HepG2 (cell line): ENCODE measurements around the gene MGAT5. TPM values are rescaled to one million over a fixed set of nuclear protein-coding genes. Genes with fewer than 3 reads are reported as not detected.

Experiments
- BCL6 ChIP-seq: IDR thresholded peaks from 2 replicates; pipeline ENCODE4 v1.6.1; 2016; ENCODE audit warnings: missing genetic modification reagents, missing compliant biosample characterization
- HNF4G ChIP-seq, 2 experiments: sonication (generic) in 1 of 2; formaldehyde crosslinking in 1 of 2; IDR thresholded peaks; 2 replicates each; pipeline versions ENCODE4 v1.4.0 to v1.6.1; 2011 to 2020; ENCODE audit warnings: borderline replicate concordance in 2 of 2, low read depth in 2 of 2, mild to moderate bottlenecking in 2 of 2, low read length in 1 of 2, missing genetic modification reagents in 1 of 2, moderate library complexity in 1 of 2
- ISL2 ChIP-seq: sonication (generic); formaldehyde crosslinking; IDR thresholded peaks from 2 replicates; pipeline ENCODE4 v1.5.0; 2020; ENCODE audit warnings: missing genetic modification reagents
- KDM5B ChIP-seq: sonication (generic); formaldehyde crosslinking; IDR thresholded peaks from 2 replicates; pipeline ENCODE4 v1.4.0; 2020; ENCODE audit warnings: missing genetic modification reagents, mild to moderate bottlenecking, borderline replicate concordance
- NONO ChIP-seq, 2 experiments: fragments of 450-650 bp in 1 of 2; sonication (generic) in 1 of 2; formaldehyde crosslinking in 1 of 2; IDR thresholded peaks in 1 of 2; conservative IDR thresholded peaks in 1 of 2; 2 replicates each; pipeline versions ENCODE4 v1.6.1 to v1.8.0; 2017 to 2022; ENCODE audit warnings: mild to moderate bottlenecking in 1 of 2, missing genetic modification reagents in 1 of 2, moderate library complexity in 1 of 2
- PAF1 ChIP-seq: IDR thresholded peaks from 2 replicates; pipeline ENCODE4 v1.6.1; 2016; ENCODE audit warnings: missing genetic modification reagents, missing compliant biosample characterization
- SIN3B ChIP-seq: fragments of 150-350 bp; IDR thresholded peaks from 2 replicates; pipeline ENCODE4 v1.6.1; 2014; ENCODE audit warnings: low read length
- SRSF9 ChIP-seq: fragments of 200-400 bp; formaldehyde crosslinking; IDR thresholded peaks from 2 replicates; pipeline ENCODE4 v1.6.1; 2018; ENCODE audit warnings: borderline replicate concordance, mild to moderate bottlenecking, low read depth, low read length; ENCODE audit not compliant: insufficient read depth, poor library complexity, severe bottlenecking
- TARDBP ChIP-seq: sonication (generic); formaldehyde crosslinking; IDR thresholded peaks from 2 replicates; pipeline ENCODE4 v1.8.0; 2022; ENCODE audit warnings: mild to moderate bottlenecking, missing genetic modification reagents
- THAP9 ChIP-seq: sonication (generic); formaldehyde crosslinking; IDR thresholded peaks from 2 replicates; pipeline ENCODE4; 2020; ENCODE audit warnings: missing genetic modification reagents, mild to moderate bottlenecking, borderline replicate concordance
- TOPORS ChIP-seq: sonication (generic); formaldehyde crosslinking; IDR thresholded peaks from 2 replicates; pipeline ENCODE4 v1.8.0; 2023; ENCODE audit warnings: mild to moderate bottlenecking, missing genetic modification reagents
- YEATS4 ChIP-seq: sonication (generic); formaldehyde crosslinking; IDR thresholded peaks from 2 replicates; pipeline ENCODE4 v1.4.0; 2020; ENCODE audit warnings: missing genetic modification reagents, borderline replicate concordance
- ZBTB21 ChIP-seq: sonication (generic); formaldehyde crosslinking; IDR thresholded peaks from 2 replicates; pipeline ENCODE4 v1.4.0; 2020; ENCODE audit warnings: missing genetic modification reagents
- ZNF251 ChIP-seq: sonication (generic); formaldehyde crosslinking; IDR thresholded peaks from 2 replicates; pipeline ENCODE4 v1.9.0; 2021; ENCODE audit warnings: mild to moderate bottlenecking, missing genetic modification reagents
- ZNF574 ChIP-seq: sonication (generic); formaldehyde crosslinking; IDR thresholded peaks from 2 replicates; pipeline ENCODE4 v1.4.0; 2020; ENCODE audit warnings: missing genetic modification reagents
- ZNF674 ChIP-seq: sonication (generic); formaldehyde crosslinking; IDR thresholded peaks from 2 replicates; pipeline ENCODE4 v1.5.0; 2020; ENCODE audit warnings: low read depth, mild to moderate bottlenecking, missing genetic modification reagents
- polyA plus RNA-seq, 8 experiments: library from polyadenylated mRNA; depleted of rRNA in 3 of 8; stranded (reverse) in 7 of 8; unstranded in 1 of 8; fragments of >200 nt; fragmentation: Illumina TruSeq in 4 of 8; extraction: Trizol in 4 of 8; gene quantifications; 2 replicates each; pipeline versions ENCODE4 v1.2.1 to v1.2.3, GENCODE V29; 2011 to 2016; ENCODE audit warnings: low read depth in 4 of 8, missing spikeins in 1 of 8, mixed read lengths in 1 of 8; ENCODE audit not compliant: insufficient read depth in 1 of 8
- total RNA-seq, 5 experiments: library from RNA; depleted of rRNA; stranded (reverse); fragments of >200 nt; fragmentation: Illumina TruSeq; extraction: Trizol; gene quantifications; 2 replicates each; pipeline ENCODE4 v1.2.3, GENCODE V29; 2016; ENCODE audit warnings: low read depth in 1 of 5
- TF ChIP-seq, protein P1 (sequence below): sonication (generic); formaldehyde crosslinking; IDR thresholded peaks from 2 replicates; pipeline ENCODE4 v1.4.0; 2020; ENCODE audit warnings: missing genetic modification reagents
- TF ChIP-seq, protein P2 (sequence below): sonication (generic); formaldehyde crosslinking; IDR thresholded peaks from 2 replicates; pipeline ENCODE4 v1.9.0; 2021; ENCODE audit warnings: missing genetic modification reagents, mild to moderate bottlenecking, borderline replicate concordance
- TF ChIP-seq, protein P3 (sequence below): sonication (generic); formaldehyde crosslinking; IDR thresholded peaks from 2 replicates; pipeline ENCODE4 v1.5.0; 2020; ENCODE audit warnings: missing genetic modification reagents

Gene MGAT5
- total and polyA plus RNA-seq, 2 of the 13 experiments (the other 11 are each of a cell fraction or from before 2014, with no cell fraction given) = 33.1 to 60.2 TPM

DNA sequence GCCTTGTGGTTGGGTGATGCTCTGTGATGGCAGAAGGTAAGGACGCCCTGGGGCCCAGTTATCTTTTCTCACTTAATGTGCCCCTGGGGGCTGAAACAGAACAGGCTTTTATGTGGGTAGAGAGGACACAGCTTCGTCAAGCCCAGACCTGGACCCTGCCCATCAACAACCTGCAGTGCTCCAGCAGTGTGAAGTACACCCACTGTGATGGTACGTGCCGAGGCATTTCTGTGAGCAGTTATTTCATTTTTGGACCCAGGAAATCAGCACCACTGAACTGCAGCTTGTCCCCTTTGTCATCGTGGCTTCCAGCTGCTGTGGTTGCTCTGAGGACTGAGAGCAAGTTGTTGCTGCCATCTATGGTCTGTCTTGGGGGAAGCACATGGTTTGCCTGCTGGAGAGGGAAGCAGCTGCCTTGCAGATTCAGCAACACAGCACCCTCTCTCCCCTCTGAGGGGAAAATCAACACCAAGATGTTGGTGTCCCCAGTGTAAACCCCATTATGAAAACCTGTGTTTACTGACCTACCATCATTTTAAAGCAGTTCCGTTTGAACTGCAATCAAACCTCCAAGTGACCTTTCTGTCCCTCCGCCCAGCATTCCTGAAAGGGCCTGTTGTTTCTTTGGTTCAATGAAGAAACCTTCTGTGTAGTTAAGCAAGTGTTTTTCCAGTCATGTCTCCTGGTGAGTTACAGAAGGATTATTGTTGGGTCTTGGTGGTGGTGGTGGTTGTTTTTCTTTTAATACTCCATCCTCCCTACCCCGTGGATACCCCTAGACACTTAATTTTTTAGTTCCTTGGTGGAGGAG, 158.2 kb downstream of the MGAT5 start (continued):
- peak; percentile 74 for TF ChIP-seq THAP9 (CRISPR knock-in tag)
- TF ChIP-seq, protein P1, sequence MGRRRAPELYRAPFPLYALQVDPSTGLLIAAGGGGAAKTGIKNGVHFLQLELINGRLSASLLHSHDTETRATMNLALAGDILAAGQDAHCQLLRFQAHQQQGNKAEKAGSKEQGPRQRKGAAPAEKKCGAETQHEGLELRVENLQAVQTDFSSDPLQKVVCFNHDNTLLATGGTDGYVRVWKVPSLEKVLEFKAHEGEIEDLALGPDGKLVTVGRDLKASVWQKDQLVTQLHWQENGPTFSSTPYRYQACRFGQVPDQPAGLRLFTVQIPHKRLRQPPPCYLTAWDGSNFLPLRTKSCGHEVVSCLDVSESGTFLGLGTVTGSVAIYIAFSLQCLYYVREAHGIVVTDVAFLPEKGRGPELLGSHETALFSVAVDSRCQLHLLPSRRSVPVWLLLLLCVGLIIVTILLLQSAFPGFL (CRISPR knock-in tag) = no peak
- TF ChIP-seq, protein P2, sequence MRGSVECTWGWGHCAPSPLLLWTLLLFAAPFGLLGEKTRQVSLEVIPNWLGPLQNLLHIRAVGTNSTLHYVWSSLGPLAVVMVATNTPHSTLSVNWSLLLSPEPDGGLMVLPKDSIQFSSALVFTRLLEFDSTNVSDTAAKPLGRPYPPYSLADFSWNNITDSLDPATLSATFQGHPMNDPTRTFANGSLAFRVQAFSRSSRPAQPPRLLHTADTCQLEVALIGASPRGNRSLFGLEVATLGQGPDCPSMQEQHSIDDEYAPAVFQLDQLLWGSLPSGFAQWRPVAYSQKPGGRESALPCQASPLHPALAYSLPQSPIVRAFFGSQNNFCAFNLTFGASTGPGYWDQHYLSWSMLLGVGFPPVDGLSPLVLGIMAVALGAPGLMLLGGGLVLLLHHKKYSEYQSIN = no peak
- no peak; the same call in 1 of the 2 replicates for TF ChIP-seq TOPORS (CRISPR knock-in tag)
- no peak for TF ChIP-seq NONO (IDR thresholded peaks at IDR 0.05)
- TF ChIP-seq NONO (CRISPR knock-in tag; conservative IDR thresholded peaks at IDR 0.05) = peak; percentile 82
- TF ChIP-seq YEATS4 = peak; percentile 74; the same call in 1 of the 2 replicates
- TF ChIP-seq ZNF574 (CRISPR knock-in tag) = peak; percentile 75
- no peak for TF ChIP-seq ZBTB21 (CRISPR knock-in tag)
- TF ChIP-seq ZNF674 (CRISPR knock-in tag) = no peak
- no peak for TF ChIP-seq KDM5B (CRISPR knock-in tag)
- no peak for TF ChIP-seq ZNF251 (CRISPR knock-in tag)
- TF ChIP-seq, protein P3, sequence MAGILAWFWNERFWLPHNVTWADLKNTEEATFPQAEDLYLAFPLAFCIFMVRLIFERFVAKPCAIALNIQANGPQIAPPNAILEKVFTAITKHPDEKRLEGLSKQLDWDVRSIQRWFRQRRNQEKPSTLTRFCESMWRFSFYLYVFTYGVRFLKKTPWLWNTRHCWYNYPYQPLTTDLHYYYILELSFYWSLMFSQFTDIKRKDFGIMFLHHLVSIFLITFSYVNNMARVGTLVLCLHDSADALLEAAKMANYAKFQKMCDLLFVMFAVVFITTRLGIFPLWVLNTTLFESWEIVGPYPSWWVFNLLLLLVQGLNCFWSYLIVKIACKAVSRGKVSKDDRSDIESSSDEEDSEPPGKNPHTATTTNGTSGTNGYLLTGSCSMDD (CRISPR knock-in tag) = no peak
- TF ChIP-seq ISL2 = peak; percentile 99
- TF ChIP-seq SIN3B = peak; percentile 64; the same call in 1 of the 2 replicates
- peak; percentile 63 for TF ChIP-seq HNF4G (IDR thresholded peaks at IDR 0.05; ENCODE audit: borderline replicate concordance, low read depth, low read length)
- peak; percentile 61; the same call in 1 of the 2 replicates for TF ChIP-seq HNF4G (CRISPR knock-in tag; IDR thresholded peaks at IDR 0.05; ENCODE audit: borderline replicate concordance, low read depth)
- peak; percentile 98 for TF ChIP-seq BCL6 (CRISPR knock-in tag)
- TF ChIP-seq PAF1 (CRISPR knock-in tag) = no peak
- TF ChIP-seq SRSF9 = no peak
- TF ChIP-seq TARDBP (CRISPR knock-in tag) = peak; percentile 99
